Activated CD4-positive, CD25-positive, alpha-beta regulatory T cell treated with anti-CD3 and anti-CD28 coated beads, Interleukin-2, amount 50 U/mL, for 24 hours (primary cell): ENCODE measurements around the gene HS3ST5.

ENCODE experiments used
- ATAC-seq, 2 donors: fragments of 150-1000 bp; cut with Tn5 transposase; one replicate each; pipeline ENCODE4 v1.10.0; 2021; ENCODE audit warnings: mild to moderate bottlenecking in 1 of 2, moderate library complexity in 1 of 2

Gene HS3ST5

DNA sequence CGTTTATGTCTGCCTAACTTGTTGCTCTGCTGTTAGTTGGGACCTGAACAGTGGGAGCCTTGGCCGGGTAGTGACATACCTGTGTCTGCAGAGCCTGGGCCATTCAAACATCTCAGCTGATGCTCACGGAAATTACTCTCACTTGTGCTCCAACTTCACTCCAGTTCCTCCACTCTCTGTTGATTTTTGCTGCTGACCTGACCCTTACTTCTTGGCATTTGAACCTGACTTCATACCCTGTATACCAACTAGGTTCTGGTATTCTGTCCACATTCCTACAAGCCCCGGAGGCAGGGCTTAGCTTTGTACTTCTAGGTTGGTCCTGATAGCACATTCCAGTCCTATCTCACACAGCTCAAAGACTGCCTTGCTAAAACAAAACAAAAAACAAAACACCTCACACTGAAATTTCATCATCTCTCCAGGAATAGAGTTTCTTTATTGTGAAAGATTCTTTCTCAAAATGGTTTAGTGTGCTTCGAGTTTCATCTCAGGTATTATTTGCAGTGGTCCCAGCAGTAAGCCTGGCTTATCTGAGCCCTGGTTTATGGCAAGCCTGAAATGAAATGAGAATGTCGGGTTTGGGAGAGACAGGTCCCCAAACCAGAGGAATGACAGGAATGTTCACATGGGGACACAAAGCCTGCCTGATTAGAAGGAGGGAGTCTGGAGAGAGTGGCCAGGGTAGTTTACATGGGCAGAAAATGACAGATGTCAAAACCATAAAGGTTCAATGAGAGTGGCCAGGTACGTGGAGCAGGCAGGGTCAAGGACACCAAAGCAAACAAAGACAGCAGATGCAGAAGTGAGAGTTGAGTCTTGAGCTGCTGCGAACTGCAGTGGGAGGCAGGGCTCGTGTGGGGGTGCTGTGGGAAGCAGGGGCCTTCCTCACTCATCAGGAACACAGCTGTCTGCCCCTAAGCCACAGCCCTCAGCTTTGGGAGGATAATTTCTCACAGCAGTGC lies 197.7 kb downstream of the HS3ST5 start:
- no peak for ATAC-seq

DNA sequence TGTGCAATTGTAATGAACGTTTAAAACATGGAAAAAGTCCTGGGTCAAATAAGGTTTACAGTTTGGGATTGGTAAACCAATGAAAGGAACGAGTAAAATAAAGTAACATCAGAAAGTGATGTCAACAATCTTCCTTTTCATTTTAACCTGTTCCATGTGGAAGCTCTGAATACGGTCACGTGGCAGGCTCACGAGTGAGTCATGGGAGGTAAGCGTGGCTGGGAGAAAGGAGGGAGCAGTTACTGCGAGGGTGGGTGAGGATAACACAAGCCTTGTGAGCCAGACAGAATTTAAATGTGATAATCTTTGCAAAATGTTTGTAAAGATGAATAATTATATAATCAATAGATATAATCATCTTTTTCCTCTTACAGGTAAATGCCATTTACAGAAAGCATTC lies 200.6 kb downstream of the HS3ST5 start:
- ATAC-seq, result no peak

DNA sequence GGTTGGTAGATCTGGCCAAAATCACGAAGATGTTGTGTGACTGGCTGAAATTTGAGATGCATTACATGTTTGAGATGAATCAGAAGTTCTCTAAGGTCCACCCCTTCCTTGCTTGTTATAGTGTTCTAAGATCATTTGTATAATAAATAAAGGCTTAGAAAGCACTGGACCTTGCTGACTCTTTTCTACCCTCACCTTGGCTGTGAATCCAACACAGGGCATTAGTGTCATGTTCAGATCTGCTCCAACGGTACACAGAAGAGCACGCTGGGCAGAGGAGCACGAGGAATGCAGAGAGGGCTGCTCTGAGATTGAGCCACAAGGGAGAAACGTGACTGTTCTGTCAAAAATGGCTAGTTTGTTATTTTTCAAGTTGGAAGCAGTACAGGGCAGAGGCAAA lies 202.4 kb downstream of the HS3ST5 start:
- ATAC-seq, result no peak

DNA sequence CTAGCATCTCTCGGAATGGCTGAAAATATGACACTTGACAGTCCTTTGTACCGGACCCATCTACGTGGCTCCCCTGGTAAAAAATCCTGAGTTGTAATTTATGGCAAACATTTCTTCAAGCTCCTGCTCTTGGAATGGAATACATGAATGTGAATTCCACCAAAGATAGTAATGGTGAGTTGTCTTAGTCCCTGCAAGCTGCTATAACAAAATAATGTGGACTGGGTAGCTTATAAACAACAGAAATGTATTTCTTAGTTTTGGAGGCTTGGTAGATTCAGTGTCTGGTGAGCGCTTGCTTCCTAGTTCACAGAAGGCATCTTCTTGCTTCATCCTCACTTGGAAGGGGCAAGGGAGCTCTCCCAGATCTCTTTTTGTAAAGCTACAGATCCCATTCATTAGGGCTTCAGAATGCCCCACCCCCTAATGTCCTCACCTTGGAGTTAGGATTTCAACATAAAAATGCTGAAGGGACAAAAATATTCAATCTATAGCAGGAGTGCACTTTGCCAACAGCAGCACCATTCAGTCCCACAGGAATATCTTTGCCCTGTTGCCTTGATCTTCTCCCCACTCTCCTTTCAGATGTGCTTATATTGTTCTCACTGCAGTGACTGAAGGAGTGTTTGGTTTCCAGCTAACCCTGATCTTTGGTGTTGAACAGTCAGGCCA lies 204.1 kb downstream of the HS3ST5 start:
- no peak for ATAC-seq

DNA sequence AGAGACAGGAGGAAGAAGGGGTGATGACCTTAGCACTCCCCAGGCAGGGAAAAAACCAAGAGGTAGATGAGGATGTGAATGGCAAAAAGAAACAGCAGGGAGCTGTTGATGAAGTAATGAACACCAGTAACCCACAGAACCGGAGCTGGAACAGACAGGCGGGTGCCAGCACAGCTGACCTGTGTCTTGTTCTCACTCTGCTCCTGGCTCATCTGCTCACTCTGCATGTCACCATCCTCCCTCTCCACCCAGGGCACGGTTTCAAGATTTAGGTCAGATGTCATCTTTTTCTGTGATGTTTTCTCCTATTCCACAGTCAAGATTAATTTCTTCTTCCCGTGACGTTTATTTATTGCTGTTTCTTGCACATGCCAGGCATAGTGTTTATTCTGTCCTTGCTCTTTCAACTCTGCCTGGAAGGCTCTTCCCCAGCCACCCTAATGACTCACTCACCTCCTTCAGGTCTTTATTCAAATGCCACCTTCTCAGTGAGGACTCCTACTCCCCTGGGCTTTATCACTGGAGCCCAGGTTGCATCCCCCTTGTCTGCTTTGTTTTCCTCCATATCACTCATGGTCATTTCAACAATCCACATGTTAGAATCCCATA lies 207.4 kb downstream of the HS3ST5 start:
- ATAC-seq, result no peak

DNA sequence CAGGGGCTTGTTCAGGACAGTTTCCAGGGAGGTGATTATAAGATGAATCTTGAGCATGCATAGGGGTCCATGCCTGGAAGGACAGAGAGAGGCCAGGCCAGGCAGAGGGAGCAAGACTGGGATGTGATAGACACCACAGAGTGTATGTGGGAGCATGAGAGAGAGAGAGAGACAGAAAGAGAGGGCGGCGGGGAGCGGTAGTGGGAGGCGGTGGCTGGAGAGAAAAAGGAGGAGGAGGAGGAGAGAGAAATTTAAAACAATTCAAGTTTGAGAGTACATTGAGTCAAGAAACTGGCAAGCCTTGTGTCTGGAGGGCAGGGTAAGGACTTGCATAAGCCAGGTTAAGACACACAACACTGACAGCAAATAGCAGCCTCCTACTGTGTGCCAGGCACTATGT lies 209.0 kb downstream of the HS3ST5 start:
- ATAC-seq, result no peak

DNA sequence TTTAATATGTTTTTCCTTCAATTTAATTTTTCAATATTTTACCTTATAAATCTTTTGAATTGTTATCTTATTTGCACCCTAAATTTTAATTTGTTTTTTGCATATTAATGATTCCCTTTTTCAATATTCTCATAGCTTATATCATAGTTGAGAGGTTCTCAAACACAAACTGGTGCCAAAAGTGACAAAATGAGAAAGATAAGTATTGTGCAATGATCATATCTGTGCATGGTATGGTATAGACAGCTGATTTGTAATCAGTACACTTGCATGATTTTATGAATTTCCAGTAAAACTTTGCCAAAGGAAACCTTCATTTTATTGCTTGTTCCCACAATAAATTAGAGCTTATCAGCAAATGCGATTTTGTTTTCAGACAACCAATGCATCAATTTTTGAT lies 210.9 kb downstream of the HS3ST5 start:
- no peak for ATAC-seq

DNA sequence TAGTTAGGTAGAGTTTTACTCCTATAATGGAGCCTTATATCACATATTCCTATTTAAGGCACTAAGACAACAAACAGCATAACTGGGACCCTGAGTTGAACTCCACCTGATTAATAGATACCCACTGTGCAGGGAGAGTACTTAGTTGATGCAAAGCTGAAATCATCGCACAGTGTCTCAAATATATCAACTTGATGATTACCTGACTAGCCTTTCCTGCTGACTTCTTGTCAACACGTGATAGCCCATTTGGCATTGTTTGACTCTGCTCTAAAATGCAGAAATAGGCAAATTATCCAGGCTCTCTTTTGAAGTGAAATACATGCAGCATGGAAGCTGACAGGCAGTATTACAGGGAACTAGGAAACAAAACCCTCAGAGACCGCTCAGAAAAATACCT lies 217.2 kb downstream of the HS3ST5 start:
- no peak for ATAC-seq

DNA sequence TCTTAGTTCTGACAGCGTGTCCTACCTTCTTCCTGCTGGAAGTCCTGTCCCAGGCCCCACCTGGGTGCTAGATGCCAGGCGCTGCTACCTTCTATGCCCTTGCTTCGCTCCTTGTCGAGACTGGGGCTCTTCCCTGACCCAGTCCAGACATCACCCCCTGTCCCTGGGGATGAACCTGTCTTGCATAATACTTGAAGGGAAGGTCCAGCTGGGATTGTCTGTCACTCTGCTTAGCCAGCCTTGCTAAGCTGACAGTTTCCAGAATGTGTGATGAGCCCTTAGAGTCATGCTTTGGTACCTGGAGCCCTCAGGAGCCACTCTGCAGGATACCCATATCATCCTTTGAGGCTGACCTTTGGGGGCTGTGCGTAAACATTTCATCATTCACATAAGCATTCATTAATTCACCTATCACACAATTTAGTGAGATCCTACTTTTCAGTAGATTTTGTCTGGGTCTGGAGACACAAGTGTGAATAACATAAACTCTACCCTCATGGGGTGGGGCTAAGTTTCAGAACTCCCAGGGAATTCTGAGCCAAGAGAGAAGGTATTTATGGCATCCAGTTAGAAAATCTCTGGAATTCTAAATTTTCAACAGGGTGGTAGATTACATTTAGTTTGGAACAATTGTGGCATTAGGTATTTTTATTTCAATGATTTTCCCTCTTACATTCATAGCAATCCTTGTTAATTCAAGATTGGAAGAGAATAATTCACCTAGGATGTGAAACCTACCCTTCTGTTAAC lies 220.7 kb downstream of the HS3ST5 start:
- no peak for ATAC-seq

DNA sequence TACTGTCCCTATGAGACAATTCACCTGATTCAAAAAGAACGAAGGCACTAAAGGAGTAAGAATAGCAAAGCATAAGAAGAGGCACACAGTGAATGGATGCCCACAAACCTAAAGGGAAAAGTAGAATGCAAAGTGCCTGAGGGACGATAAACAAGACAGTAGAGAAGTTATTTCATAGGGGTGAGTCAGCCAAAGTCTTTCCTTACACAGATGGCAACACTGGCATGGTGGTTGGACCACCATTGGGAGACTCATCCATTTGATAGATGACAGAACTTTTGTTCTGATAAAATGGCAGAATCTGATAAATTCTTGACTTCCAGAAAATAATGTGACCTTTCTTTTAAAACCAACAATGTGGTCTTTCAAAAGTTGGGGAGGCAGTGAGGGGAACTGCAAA lies 223.8 kb downstream of the HS3ST5 start:
- no peak for ATAC-seq

DNA sequence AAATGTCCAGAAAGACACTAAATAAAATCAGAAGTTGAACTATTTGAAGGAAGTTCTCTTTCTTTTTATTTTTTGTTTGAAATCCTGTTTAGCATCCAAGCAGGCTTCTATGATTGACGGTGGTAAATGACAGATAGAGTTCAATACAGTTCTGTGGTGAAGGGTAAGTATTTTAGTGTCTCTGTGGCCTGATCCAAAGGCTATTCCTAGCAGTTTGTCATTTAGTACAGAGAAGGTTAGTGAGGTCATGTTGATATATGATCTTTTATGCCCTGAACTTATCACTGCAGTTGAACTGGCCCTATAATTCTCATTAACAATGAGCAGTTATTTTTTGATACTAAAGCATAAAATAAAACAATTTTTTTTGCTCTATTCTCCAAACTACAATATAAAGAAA lies 227.2 kb downstream of the HS3ST5 start:
- ATAC-seq, result no peak

DNA sequence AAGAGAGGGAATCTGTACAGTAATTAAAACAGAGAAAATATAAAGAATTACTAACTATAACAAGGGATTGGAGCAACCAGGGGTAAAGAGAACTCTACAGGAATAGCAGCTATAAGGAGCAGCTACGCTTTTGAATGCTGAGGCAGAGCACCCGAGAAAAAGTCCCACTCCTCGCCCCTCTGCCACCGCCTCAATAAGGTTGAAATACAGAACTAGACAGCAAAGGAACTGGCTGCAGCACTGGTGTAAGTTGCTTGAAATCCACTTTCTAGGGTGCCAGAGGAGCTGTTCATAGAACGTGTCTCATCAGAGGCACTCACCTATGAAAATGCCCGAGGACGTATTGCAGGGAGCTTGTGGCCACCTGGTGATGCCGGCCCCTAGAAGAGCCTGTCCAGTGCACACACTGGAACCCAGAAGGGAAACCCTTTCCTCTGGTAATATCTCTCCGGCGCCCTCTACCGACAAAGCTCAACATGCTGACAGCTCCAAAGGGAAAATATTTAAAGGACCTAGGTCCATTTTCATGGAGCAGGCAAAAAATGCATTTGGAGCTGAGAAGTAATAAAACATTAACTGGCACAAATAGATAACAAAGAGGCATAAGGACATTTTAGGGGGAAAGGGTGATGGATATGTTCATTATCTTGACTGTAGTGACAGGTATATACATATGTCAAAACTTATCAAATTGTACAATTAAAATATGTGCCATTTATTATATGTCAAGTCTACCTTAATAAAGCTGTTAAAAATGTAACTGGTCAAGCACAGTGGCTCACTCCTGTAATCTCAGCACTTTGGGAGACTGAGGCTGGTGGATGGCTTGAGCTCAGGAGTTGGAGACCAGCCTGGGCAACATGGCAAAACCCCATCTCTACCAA lies 234.5 kb downstream of the HS3ST5 start:
- no peak for ATAC-seq

DNA sequence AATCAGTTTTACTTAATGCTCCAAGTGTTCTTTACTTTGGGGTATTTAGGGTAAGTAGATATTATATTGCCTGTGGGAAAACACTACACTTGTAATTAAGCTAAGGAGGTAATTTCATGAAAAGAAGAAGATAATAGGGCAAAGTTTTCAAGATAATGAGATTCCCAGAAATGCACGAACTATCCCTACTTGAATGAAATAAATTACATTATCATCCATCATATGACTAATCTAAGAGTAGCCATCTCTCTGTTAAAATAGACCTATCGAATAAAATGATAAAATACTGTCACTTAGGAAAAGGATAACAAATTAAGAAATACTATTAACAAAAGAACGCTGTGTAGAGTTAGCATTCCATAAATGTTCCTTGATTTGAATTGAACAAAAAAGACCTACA lies 236.8 kb downstream of the HS3ST5 start:
- ATAC-seq, result no peak

DNA sequence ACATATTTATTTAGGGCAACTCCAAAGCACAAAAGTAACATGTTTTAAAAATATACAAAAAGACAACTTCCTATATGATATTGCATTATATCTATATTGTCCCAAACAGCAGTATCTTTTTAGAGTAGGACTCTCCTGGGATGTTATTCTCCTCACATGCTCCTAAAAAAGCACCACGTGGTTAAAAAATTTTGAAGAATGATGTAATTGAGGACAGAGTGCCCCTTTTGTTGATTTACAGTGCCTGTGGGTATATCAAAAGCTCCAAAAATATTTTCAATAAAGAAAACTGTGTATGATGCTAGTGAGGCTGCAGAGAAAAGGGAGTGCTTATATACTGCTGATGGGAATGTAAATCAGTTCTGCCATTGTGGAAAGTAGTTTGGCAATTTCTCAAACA lies 241.6 kb downstream of the HS3ST5 start:
- no peak for ATAC-seq

DNA sequence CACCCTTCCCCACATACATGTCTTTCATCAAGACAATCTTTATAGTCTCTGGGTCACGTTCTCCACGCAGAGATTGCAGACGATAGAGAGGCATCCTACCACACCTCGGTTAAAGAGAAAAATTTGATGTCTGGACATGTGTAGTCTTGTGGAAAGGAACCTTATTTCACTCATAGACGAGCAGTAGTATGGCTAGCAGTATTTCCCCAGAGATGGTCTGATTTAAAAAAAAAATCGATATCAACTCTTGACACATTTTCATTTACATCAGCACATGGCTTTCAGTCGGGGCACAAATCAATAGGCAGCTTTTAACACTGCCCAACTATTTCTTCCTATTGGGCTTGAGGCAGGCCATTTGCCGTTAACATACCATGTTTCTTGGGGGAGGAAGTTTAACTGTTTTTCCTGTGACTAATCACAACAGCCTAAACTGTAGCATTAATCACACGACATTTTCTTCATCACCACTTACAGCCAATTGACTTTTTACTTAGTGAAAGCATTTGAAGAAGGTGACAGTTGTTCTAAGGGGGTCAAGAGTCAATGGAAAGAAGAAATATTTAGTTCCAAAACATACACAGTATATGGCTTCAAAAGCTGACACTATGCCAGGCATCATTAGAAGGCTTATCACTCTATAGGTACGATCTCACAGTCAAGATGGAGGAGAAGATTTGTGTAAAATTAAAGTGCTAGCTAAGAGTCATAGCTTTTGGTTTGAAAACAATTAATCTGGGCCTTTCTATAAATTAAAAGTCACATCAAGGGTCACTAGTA lies 242.4 kb downstream of the HS3ST5 start:
- no peak for ATAC-seq

DNA sequence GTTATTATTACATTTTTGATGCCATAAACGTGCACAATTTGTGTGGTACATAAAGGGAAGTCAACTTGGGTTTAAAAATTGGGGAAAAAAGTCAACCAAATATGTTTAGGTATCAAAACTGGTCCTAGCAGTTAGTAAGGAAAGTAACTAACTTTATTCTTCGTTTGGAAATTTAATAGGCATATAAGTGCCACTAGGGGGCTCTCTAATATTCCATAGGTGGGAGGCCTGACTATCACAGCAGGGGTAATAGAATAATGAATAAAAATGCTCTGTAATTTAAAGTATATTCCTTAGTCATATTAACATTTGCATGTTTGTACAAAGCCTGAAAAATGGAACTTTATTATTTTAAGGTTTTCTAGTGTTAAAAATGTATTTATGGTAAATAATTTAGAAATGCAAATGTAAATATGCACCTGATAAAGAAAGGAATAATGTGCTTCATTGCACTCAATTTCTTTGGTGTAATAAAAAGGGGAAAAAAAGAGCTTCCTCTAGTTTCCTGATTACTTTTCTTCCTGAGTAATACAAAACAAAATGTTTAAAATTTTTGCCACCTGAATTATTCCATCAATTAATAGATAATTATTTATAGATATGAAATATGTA lies 246.2 kb downstream of the HS3ST5 start:
- no peak for ATAC-seq

DNA sequence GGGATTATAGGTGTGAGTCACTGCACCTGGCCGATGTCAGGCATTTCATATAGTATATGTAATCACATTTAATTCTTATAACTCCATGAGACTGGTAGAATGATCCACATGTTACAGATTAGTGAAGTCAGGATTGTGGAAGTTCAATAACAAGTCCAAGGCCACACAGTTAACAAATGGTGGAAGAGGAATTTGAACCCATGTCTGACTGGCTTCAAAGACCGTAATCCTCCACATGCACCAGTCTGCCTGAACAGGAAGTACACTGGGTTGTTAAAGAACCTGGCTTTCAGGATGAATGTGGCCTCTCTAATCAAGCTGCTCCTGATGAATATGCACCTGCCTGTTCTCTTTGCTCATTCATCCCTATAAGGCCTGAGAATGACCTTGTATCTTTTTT lies 249.9 kb downstream of the HS3ST5 start:
- ATAC-seq, result no peak

DNA sequence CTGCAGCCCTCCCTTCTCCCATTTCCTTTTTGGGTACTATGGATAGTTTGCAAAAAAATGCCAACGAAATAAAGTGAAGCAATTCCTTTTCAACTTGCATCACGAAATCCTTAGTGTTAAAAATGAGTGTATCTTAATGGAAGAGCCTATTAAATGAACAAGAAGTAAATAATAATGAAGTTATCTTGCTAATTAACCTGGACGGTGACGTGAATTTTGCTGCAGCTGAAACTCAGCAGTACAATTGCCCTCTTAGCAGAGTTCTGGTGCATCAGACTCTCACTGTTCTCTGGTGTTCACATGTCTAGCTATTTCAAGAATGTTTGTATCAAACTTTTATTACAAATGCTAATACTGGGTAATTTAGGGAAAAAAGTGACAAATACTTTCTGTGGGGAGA lies 252.2 kb downstream of the HS3ST5 start:
- ATAC-seq, result no peak

DNA sequence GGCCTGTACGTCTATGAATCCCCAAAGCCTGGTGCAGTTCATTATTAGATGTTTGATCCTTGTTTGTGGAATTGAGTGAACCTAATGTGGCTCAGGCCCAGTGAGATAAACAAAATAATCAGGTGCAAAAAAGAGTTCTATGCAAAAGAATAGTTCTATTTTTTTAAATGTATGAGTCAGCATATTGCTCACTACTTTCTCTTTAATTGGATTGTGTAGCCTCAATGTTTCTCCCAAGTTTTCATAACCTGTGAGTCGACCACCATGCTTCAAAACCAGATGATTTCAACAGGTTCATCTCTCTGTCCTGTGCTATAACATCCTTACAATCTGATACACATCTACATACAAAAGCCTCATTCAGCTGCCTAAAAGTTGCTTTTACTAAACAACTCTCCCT lies 255.3 kb downstream of the HS3ST5 start:
- ATAC-seq, result no peak

DNA sequence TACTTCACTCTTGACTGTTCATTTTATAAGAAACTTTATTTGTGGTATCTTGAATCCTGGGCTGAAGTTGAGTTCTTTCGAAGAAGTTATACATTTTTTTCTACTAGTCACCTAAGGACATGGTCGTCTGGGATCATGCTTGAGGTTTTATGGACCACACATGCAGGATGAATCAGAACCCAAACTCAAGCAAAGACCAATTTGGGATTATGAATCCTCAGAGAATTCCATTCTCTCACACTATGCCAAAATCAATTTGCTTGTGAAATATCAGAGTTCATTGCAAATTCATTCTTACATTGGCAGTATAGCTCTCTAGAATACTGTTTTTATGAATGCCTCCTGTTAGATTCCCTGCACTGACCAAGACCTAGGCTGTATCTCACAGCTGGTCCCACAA lies 257.6 kb downstream of the HS3ST5 start:
- ATAC-seq, result no peak
